NCI-H128 (cell line): Measurements from ENCODE around the gene ATP1A1.

Experiments used
- DNase-seq: peaks from one replicate; lab custom pipeline; 2025; ENCODE audit not compliant: unreplicated experiment; lab: John Stamatoyannopoulos, UW

Gene ATP1A1

DNA sequence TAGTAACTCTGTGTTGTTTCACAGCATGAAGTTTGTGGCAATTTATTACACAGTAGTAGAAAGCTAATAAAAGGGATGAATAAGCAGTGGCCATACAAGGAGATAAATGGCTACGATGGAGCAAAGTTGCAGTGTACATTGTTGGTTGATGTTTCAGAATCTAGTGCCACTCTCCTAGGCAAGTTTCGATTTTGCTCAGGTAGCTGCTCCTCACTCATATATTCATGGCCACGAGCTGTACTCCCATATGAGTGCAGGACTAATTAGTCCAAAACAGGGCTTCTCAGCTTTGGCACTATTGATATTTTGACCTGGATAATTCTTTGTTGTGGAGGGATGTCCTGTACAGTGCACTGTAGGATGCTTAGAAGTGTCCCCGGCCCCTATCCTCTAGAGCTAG, 30.0 kb upstream of the ATP1A1 start:
- no peak for DNase-seq

DNA sequence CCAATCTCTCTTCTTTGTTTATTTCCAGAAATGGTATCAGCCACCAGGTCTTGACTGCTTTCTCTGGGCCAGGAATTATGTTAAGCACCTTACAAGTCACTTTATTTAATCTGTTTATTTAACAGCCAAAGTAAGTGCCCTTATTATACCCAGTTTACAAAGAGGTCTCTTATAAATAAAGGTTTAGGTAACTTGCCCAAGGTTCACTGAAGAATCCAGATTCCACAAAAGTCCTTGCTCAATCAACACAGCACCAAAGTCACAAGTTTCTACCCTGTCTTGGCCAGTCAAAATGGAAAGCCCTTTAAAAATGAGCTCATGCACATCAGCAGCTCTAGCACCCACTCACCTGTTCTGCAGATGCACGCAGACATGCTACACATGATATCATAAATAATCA, 28.0 kb upstream of the ATP1A1 start:
- DNase-seq, result no peak

DNA sequence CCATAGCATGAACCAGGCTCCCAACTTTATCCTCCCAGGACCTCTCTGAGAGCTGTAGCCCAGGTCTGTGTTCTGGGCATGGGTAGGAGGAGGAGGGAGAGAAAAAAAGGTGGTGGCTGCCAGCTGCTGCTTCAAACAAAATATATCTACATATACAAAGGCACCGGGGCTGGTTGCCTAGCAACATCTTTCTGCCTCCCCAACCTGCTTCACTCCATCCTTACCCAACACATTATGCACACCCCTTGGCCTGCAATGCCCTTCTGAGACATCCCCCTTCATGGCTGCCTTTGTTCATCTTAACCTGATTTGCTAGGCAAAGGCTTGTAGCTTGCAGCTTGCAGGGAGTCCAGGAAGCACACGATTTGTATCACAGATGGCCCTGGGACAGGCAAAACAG, 27.2 kb upstream of the ATP1A1 start:
- DNase-seq, result no peak

DNA sequence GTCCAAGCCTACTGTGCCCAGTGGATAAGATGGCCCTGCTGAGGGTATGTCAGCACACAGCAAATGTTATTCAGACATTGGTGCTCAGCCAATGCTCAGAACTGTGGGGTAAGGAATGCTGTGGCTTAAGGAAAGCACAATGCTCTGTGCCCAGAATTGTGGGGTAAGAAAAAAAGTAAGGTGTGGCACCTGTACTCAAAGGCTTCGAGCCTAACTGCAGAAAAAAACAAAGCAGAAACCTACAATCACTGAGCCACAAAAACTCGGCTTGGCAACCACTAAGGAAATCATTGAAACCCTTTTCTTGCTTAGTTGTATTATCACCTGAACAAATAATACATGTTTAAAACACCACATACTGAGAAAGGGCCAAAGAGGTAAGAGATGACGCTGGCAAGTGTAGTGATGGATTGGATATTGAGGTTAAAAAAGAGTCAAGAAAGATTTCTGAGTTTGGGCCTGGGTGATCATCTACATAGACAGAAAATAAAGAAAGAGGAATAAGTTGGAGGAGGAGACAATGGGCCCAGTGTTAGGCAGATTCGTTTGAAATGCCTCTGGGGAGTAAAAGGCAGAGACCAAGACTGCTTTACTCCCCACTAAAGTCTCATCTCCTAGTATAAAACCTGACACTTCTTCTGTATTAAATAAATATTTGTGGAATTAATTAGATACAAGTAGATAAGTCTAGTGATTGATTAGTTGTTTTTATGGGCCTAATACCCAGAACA, 25.9 kb upstream of the ATP1A1 start:
- no peak for DNase-seq

DNA sequence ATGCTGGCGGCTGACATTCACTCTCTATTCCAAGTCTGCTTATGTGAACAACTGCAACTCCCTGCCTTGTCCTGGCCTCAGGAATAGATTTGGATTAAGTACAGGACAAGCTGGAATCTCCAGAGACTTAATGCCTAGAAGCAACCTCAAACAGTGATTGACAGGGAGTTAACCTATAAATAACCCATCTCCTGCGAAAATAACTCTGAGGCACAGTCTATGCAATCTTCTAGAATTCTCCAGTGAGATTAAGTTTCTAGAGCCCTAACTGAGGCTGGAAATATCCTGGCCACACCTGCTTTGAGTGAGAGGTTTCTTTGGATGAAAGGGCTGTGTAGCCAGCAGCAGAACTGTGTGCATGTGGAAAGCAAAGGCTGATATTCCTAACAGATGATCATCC, 25.3 kb upstream of the ATP1A1 start:
- DNase-seq, result no peak

DNA sequence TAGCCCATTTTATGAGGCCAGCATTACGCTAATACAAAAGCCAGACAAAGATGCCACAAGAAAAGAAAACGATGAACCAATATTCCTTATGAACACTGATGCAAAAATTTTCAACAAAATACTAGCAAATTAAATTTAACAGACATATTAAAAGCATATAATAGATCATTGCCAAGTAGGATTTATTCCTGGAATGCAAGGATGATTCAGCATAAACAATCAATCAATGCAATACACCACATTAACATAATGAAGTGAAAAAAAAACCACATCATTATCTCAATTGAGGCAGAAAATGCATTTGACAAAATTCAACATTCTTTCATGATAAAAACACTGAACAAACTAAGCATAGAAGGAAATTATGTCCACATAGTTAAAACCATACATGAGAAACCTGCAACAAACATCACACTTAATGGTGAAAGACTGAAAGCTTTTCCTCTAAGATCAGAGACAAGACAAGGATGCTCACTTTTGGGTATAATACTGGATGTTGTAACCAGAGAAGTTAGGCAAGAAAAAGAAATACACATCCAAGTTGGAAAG, 22.9 kb upstream of the ATP1A1 start:
- DNase-seq, result no peak

DNA sequence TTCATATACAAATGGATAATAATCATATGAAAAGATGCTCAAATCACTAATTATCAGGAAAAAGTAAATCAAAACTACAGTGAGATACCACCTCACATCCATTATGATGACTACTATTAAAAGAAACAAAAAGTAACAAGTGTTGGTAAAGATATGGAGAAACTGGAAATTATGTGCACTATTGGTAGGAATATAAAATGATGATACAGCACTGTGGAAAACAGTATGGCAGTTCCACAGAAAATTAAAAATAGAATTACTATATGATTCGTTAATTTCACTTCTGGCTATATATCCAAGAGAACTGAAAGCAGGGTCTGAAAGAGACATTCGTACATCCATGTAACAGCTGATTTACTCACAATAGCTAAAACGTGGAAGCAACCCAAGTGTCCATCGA, 21.1 kb upstream of the ATP1A1 start:
- no peak for DNase-seq

DNA sequence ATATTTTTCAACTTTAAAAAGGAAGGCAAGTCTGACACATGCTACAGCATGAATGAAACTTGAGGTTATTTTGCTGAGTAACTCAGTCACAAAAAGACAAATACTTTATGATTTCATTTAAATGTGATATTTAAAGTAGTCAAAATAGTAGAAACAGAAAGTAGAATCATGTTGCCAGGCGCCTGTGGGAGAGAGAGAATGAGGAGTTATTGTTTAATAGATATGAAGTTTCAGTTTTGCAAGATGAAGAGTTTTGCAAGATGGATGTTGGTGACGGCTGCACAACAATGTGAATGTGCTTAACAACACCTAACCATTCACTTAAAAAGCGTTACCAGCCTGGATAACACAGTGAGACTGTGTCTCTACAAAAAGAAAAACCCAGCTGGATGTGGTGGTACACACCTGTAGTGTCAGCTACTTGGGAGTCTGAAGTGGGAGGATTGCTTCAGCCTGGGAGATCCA, 20.7 kb upstream of the ATP1A1 start:
- no peak for DNase-seq

DNA sequence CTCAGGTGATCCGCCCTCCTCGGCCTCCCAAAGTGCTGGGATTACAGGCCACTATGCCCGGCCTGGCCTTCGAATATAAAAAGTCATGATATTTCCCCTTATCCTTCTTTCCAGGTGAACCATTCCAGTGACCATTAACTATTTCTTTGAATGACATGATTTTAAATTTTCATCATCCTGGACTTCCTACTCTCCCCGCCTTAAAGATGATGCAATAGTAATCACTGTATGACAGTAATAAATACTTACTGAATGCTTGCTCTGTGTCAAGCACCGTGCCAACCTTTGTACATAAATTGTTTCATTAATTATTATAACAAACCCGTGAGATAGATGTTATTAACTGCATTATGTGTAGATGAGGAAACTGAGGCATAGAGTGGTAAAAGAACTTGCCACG, 19.9 kb upstream of the ATP1A1 start:
- no peak for DNase-seq

DNA sequence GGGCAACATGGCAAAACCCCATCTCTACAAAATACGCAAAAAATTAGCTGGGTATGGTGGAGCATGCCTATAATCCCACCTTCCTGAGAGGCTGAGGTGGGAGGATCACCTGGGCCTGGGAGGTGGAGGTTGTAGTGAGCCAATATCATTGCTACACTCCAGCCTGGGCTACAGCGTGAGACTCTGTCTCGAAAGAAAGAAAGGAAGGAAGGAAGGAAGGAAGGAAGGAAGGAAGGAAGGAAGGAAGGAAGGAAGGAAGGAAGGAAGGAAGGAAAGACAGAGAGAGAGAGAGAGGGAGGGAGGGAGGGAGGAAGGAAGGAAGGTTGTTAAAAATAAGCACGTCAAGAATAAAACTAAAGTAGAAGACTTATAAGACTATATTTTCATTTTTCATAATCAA, 17.0 kb upstream of the ATP1A1 start:
- DNase-seq, result no peak

DNA sequence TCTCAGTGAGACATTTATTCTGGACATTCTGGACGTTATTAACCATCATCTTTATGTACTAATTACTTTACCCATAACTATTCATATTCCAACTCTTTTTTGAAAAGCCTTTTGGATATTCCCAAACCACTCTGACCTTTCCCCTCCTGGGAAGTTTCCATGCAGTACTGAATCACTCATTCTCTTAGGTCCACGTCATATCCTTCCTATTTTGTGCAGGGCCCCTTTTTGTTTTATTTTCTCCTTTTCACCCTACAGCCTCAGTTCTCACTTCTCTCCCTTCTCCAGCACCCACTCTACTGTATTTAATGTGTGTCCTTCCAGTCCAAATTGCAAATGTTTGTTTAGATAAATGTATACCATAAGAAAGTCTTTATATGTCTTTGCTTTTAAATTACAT, 16.4 kb upstream of the ATP1A1 start:
- DNase-seq, result no peak

DNA sequence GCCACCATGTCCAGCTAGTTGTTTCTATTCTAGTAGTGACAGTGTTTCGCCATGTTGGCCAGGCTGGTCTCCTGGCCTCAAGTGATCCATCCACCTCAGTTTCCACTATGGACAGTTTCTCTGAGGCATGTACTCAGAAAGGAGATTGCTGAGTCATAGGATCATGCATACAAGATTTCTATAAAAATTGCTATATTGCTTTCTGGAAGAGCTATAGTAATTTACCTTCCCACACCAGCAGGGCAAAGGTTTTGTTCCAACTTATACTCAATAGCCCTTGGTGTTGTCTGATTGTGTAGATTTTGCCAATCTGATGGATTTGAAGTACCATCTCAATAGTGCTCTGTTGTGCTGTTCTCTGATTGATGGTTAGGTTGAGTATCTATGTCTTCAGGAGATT, 15.6 kb upstream of the ATP1A1 start:
- no peak for DNase-seq

DNA sequence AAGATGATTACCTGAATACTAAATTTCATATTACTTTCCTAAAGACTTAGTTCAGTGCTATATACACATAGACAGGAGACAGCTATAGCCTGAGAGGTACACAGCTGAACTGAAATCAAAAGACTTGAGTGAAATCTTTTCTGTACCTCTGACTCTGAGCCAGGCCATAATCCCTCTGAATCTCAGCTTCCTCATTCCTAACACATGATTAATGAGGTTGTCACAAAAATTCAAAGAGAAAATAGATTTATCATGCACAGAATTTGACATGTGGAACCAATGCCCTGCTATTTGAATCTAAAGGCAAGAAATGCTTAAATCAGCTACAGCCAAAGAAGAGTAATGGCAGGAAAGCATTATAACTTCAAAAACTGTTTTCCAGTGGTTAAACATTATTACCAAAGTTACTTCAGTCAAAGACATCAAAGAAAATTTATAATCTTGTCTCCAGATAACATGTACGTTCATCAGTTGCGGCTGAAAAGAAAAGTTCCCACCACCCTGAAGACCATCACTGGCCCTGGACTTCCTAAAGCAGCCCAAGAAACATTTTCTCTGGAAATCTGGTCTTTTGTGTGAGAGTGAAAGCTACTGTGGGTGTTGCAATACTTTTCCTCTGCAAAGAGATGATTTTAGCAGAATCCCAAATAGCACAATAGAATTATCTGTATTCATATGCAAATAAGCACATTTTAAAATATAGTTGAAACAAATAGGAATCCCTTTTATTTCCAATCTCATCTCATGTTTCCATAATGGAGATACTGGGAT, 13.8 kb upstream of the ATP1A1 start:
- no peak for DNase-seq

DNA sequence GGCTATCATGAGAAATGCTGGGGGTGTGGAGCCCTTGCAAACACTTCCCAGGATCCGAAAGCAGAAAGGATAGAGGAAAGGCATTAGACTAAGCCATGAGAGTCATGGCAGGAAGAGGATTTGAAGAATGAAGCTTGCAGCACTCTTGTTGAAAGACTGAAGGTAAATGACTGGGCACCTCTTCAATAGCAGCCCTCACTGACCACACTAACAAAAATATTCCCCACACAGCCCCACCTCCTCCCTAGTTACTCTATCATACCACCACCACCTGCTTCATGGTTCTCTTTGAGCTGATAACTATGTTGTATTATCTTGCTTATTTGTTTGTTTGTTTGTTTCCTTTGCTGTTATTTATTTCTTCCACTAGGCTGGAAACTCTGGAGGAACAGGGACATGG, 13.2 kb upstream of the ATP1A1 start:
- no peak for DNase-seq

DNA sequence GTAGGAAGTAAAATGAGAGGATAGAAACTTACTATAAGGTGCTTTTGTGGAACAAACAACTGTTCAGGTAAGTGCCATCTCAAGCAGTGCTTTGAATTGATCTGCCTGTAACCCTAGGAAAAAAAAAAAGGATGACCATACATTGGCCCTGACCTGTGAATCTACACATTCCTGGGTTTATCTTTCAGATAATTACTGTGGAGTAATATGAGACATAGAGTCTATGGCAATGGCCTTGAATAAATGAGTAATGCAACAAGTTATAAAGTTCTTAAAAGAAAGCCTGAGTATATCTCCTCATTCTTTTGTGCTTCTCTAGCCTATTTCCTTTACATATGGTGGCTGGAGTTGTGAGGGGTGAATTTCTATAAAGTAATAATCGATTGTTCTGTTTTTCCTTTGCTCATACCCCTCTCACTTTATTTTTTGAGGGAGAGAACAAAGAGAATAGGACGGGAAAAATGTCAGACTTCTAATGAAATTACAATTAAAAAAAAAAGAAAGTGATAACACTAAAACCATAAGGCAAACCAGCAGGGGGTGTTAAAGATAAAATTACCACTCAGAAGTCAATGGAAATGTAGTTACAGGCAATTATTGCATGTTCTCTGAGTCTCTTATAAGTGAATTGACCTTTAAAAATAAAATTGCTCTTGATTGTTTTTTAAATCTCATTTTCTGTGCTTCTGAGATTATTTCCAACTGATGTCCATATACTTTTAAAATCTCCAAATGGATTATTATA, 12.4 kb upstream of the ATP1A1 start:
- no peak for DNase-seq

DNA sequence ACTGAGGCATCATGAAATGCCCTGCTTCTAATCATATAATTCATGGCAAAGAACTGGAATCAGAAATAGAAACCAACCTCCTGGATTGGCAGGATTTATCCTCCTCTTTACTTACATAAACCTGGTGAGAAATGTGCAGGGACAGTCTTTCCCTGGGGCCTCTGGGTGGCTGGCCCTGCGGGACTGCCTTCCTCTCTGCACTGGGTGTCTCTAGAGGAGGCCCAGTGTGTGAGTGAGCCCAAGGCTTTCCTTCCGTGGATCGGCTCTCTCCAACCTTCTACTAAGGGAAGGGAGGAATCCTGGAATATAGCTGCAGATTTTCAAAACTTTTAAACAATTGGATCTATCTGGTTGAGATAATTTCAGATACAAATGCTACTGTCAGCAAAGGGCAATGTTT, 11.4 kb upstream of the ATP1A1 start:
- DNase-seq, result no peak

DNA sequence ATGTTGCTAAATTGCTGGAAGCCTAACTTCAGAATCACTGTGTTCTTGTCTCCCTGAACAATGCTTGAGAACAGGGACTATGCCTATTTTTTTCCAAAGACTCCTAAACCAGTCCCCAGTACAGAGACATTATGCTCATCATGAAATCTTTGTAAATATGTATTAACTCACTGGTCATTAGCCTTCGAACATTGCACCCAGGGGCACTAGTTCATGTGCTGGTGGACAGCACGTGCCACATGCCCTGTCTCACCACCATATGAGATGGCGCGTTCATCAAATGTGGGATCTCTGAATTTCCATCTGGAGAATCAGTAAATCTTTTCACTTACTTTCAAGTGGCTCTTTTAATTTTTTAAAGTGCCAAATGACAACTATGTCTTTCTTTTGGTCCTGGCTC, 11.0 kb upstream of the ATP1A1 start:
- no peak for DNase-seq

DNA sequence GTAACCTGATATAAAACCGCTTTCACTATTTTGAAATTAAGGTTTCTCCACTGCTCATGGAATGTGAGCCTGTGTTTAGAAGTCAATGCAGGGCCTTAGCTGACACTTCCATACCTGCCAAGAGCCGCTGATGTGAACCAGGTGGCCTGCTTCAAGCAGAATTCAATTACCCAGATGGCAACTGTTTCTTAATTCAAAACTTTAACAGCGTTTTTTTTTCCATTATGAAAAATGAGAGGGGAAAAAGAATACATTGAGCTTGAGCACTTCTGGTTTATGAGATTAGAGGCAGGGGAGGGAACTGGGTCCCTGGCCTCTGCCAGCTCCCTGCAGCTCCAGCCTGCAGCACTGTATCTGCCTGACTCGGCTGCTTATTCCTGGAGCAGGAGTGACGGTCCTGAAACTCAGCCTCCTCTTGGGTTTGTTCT, 7.7 kb upstream of the ATP1A1 start:
- DNase-seq, result no peak

DNA sequence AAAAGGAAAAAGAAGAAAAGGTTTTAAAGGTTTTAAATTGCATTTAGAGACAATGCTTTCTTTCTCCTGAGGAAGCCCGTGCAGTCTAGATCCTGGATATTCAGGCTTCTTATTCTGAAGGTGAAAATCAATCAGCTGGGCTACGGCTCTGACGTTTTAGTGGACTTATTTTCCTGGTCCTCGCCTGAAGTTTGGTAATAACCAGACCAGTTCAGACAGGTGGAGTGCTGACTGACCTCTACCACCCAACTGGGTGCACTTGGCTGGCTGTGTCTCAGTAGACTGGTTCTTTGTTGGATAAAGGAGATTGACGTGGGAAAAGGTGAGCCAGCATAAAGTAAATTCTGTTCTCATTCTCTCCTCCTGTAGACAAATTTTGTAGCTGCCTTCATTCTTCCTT, 7.2 kb upstream of the ATP1A1 start:
- DNase-seq, result no peak

DNA sequence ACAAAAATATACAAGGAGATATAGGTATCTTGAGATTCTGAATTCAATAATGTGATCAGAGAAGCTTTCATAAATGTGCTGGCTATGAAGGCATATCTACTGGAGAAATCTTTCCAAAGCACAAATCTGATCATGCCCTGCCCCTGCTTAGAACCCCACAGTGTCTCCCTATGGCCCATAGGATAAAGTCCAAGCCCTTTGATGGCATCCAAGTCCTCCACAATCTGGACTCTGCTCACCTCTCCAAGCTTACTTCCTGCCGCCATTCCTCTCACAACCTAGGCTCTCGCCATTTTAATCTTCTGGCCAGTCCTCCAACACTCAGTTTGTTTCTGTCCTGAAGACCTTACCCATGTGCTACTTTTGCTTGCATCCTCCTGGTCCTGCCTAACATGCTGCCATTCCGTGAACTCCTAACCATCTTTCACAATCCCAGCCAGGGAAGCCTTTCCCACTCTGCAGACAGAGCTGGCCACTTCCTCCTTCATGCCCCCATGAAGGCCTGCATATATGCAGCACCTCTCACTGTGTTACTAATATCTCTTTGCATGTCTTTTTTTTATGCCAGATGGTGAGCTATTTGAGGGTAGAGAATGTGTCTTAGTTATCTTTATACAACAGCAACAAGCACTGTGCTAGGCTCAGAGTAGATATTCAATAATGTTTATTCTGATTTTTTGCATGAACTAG, 5.6 kb upstream of the ATP1A1 start:
- DNase-seq, result no peak

DNA sequence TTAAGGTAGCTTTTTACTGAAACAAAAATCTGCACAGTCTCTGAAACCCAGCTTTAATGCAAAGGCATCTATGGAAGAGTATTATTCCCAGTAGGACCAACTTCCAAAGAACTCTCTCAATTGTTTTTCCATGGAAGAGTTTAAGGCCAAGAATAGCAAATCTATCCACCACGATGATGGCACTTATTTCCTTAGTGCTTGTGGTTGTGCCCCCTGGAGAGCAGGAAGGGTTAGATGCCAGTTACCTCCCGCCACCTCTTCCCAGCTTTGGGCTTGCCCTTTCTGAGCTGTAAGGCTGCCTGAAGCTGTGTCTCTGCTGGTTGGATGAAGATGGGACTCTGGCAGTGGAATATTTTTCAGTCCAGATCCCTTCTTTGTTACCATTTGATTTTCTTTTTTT, 4.8 kb upstream of the ATP1A1 start:
- no peak for DNase-seq
